Measurements from ENCODE around the gene PRKAG1.

Gene PRKAG1

DNA sequence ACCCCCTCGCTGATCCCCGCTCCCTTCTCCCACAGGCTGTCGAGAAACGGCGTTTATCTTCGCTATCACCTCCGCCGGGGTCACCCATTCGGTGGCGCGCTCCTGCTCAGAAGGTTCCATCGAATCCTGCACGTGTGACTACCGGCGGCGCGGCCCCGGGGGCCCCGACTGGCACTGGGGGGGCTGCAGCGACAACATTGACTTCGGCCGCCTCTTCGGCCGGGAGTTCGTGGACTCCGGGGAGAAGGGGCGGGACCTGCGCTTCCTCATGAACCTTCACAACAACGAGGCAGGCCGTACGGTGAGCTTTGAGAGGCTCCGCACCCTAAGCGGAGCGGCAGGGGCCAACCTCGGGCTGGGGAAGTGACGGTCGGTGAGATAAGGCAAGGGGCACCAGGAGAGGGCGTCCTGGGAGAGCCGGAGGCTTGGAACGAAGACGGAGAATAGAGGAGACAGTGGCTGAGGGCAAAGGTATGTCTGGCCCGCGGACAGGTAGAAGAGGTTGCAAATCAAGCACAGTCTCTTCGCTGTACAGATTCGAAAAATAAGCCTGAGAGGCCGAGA lies 38.1 kb downstream of the PRKAG1 start:
- DNase-seq: peak; percentile 49

DNA sequence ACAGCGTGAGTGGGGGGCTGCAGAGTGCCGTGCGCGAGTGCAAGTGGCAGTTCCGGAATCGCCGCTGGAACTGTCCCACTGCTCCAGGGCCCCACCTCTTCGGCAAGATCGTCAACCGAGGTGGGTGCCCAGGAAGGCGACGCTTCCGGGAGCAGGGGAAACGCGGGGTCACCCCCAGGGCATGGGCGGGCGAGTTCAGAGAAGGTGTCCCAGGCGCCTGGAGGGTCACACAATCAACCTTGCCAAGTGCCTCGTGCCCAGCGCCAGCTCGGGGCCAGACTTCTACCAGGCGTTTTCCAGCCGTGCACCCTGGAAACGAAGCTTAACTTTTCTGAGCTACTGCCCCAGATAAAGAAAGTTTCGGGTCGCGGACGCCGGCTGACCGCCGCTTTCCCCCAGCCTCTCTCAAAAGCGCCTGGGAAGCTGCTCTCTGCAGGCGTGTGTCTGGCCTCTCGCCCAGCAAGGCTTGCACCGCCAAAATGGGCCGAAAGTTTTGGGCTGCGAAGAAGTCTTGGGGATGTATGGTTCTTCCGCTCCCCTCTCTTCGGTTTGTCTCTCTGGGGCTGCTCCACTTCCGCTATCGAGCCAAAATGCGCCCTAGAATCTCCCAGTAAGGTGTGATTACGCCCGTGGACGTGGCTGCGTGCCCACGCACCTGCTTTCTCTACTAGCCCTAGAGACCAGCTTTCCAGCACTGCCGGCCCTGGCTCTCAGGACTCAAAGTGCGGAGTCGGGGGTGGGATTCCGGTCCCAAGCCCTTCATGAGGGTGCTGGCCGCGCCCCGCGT lies 38.8 kb downstream of the PRKAG1 start:
- DNase-seq: no peak

DNA sequence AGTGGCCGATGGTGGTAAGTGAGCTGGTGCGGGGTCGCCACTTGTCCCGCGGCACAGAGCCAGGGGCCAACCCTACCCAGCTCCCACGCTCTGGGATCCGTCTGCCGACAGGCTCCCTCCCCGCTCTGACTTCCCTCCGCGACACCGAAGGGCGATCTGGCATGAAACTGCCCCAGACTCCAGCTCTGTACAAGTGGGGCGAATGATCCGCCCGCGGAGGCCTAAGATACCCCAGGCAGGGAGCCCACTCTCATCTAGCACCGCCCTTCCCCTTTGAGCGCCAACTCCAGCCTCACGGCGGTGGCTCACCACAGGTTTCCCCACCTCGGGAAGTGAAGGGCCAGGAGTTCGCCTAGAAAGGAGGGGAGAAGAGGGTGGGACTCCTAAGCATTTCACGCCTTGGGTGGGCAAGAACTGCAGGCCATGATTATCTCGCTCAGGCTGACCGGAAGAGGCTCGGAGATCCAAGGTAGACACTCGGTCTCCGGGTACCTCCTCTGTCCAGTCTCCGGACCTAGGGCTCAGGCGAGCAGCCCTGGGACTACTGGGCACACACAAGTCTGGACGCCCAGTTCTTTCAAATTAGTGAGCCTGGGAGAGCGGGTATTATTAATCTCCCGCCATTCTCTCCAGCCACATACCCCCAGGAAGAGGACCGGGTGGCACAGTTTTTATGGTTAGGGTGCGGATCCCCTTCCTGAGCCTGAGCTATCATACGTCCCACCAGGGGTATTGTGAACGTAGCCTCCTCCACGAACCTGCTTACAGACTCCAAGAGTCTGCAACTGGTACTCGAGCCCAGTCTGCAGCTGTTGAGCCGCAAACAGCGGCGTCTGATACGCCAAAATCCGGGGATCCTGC lies 39.6 kb downstream of the PRKAG1 start:
- no peak for DNase-seq

DNA sequence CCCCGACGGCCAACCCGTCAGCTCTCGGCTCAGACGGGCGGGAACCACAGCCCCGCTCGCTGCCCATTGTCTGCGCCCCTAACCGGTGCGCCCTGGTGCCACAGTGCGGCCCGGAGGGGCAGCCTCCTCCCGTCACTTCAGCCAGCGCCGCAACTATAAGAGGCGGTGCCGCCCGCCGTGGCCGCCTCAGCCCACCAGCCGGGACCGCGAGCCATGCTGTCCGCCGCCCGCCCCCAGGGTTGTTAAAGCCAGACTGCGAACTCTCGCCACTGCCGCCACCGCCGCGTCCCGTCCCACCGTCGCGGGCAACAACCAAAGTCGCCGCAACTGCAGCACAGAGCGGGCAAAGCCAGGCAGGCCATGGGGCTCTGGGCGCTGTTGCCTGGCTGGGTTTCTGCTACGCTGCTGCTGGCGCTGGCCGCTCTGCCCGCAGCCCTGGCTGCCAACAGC lies 40.3 kb downstream of the PRKAG1 start, which contains the start of gene WNT1:
Gene WNT1, plus strand, starts transcription at position 32 of the 450 bp plus-strand sequence. Its CDS starts 329 bp downstream, at position 361.
- DNase-seq: no peak

DNA sequence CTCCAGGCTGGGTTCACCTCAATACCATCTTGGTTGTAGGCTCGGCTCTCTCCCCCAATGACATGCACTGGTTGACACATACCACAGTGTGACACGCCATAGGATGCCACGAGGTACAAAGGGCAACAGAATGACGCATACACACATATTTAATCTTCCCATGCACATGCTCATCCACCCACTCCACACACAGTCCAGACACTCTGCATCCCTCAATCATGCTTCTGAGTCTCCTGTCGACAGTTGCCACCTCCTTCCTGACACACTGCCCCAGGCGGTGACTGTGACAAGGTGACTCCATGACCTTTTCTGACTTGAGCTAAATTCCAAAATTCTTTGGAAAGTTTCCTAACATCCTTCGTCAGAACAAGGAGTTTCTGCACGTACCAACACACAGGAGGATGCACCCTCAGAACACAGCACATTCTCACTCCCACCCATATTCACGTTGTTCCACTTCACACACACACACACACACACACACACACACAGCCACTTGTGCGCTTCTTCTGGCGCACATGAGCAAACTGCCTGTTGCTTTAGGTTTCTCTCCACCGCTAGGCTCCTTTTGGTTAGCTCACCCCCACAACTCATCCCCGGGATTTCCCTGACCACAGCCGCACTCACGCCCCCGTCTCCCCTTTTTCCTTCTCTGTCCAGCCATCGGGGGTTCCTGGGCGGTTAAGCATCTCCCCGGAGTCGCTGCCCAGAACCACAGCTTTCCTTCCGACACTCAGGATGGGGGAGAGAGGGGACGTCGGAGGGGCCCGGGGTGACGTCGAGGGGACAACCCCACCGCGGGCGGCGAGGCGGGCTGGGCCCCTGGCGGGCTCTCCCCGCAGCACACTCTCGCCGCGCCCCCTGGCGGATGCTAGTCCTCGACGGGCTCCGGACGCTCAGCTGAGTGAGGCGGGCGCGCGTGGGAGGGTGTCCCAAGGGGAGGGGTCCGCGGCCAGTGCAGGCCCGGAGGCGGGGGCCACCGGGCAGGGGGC lies 41.0 kb downstream of the PRKAG1 start:
- DNase-seq: no peak

DNA sequence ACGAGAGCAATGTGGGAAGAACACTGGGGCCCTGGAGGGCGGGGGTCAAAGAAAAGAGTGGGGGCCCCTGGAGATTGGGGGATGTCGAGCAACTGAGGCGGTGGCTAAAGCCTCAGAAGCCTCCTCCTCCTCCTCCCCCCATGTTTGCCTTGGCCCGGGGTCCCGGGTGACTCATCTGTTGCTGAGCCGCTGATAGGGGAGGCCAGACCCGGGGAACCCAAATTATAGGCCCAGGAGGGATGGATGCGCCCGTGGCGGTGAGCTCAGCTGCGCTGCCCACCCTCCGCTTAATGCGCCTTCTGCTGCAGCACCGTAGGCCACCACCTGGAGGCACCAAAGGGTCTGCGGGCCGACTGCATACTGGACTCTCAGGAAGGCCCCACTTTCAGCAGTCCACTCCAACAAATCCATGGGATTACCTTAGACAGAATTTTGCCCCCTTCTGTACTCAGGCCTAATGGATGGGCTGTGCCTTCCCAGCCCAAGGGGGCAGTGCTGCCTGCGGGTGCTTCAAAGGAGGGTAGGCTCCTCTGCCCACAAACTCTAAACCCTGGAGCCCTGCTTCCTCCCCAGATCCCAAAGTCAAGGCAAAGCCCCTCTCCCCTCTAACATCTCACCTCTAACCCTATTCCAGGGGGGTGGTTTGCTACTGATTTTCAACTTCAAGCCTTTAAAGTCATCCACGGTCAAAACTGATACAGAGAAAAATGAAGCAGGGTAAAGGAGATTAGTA lies 44.5 kb downstream of the PRKAG1 start:
- no peak for DNase-seq

DNA sequence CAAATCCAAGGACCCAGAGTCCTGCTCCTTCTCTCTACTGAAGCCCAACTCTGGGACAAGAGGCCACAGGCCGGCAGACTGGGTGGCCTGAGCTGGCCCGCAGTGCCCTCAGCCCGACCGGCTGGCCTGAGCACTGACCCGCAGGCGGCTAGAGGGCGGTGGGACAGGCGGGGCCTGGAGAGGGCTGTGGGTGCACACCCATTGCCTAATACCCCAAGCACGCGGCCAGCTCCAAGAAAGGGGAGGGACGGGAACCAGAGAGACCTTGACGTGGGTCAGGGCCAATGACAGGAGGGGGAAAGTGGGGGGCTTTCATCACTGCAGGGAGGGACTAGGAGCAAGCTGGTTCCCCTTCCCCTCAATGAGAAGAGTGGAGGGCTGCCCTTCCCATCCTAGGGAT lies 45.0 kb downstream of the PRKAG1 start:
- DNase-seq: no peak

DNA sequence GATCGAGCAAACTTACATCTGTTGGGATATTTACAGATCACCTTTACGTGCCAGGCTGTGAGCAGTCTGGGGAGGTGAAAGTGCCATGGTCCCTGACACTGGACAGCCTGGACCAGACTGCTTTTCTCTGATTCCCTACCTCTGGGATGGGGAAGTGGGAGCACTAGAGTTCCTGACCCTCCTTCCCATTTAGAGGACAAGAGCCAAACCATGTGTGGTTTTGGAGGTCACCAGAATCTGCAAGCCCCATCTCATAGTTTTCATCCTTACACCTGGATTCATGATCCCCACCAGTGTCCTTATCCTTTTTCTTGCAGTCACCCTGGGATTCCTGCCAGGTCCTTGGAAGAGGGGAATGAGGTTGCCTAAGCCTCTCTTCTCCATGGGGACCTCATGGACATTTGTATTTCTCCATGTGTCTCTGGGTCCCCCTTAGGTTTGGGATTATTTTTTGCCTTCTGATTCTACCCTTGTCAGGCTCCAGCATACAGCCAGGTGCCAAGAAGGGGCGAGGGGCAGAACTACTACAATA lies 45.6 kb downstream of the PRKAG1 start:
- no peak for DNase-seq

DNA sequence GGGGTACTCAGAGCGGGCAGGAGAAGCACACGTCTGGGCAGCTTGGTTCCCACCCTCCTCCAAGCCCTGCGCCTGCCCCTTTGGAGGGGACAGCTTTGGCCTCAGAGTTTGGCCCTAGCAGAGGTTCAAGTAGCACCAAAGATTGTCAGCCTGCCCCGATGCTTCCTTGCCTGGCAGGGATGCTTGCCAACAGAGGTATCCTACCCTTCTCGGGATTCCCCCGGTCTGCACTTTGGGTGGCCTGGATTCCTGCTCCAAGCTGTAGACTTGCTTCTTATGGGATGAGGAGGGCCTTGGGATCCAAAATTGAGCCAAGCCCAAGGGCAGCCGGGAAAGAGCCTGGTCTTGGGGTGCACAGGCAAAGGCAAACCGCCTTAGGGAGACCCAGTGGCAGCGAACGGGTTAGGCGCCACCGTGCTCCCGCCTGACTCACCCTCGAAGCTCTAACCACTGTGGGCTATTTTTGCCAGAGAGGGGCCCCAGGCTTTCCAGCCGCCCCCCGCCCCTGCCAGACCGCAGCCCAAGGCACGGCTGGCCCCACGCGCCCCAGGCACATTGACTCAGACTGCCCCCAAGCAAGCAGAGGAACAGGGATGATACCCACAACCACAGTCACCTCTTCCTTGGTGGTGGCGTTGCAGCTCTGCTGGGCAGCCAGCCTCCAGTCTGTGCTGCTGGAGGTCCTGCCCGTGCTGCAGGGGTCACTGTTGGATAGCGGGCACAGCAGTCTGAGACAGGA lies 46.2 kb downstream of the PRKAG1 start:
- no peak for DNase-seq

DNA sequence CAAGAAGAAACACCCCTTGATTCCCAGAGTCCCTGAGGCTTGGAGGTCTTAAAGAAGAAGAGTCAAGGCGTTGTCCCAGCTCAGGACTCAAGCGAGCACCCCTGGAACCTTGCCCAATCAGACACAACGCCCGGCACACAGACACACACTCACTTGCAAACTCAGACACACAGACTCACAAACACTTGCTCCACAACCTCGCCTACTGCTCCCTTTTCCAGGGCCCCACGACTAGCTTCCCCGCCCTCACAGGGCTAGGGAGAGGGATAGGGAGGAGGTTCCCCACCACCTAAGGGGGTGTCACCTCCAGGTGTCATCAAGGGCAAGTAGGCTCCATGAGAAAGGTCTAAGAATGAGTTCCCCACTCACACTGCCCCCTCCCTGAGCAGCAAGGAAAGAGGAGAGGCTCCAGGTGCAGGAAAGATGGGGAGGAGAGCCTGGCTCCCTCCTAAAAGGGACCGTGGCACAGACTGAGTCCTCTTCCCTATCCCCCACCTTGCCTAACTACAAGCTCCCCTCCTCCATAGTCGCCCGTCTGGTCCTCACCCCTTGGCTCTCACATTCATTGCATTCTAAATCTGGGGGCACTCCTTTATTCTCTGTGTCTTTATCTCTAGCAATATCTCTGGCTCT lies 47.8 kb downstream of the PRKAG1 start:
- DNase-seq: no peak

DNA sequence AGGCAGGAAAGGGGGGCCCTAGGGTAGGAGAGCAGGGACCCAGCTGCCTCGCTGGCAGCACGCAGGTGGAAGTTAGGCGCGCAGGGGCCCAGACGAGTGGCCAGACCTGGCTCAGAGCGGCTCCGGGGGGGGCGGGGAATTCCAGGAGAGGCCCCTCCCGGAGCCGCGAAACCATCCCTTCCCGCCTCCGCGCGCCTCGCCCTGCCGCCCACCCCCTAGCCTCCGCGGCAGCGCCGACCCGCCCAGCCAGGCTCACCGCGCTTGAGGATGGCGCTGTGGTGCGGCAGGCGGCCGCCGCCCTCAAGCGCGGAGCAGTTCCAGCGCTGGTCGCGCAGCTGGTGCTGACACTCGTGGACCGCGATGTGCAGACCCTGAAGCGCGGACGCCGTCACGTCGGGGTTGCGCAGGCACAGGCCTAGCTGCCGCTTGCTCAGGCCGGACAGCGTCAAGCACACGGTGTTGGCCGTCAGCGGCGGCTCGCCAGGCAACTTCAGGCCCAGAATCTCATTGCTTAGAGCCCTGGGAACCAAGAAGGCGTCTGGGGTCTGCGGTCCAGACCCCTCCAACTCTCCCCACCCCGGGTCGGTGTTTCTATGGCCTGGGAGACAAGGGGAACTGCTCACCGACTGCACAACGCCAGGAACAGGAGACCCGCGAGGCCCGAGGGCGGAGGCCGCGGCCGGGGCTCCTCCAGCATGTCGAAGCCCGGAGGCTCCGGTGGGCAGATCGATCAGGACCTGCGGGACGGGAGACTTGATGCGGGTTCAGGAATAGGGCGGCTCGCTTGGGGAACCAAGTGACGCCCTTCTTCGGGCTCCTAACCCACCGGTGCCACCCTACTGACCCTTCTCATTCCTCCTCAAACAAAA lies 48.5 kb downstream of the PRKAG1 start:
- no peak for DNase-seq

DNA sequence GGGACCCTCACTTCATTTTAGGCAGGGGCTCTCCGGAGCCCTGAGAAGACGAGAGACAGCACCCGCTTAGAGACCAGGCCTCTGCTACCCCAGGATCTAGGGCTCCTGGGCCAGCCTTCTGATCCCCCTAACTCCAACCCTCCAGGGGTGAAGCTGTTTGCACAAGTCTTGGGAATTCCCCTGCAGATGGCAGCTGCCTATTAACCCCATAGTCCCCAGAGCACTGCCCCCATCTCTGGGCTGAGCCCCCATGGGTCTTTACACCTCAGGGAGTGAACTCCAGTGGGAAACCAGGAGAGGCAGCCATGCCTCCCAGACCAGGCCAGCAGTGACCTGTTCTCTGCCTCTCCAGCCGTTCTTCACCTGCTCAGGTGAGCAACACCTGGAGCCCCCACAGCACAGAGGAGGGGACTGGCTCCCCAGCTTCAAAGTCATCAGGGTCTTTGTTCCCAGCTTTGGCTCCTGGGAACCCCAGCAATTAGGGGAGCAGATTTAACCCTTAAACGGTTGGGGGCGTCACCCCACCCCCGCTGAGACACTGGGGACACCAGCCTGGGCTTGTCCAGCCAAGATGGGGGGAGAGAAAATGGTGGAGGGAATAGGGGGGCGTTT lies 49.3 kb downstream of the PRKAG1 start:
- DNase-seq: no peak

DNA sequence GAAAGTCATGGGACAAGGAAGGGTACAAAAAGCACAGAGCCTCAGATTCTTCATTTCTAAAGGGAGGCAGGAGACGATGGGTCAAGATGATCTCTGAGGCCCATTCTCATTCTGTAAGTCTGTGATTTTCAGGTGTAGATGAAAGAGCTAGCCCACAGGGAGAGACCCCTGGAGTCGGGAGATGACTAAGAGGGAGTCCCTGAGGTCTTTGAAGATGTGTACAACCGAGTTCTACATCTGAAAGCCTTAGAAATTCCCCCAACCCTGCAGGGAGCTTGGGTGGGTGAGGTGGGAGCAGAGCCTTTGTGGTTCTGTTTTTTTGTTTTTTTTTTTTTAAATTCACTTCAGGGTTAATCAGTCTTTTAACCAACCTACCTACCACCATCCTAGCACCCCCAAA lies 50.1 kb downstream of the PRKAG1 start:
- no peak for DNase-seq

DNA sequence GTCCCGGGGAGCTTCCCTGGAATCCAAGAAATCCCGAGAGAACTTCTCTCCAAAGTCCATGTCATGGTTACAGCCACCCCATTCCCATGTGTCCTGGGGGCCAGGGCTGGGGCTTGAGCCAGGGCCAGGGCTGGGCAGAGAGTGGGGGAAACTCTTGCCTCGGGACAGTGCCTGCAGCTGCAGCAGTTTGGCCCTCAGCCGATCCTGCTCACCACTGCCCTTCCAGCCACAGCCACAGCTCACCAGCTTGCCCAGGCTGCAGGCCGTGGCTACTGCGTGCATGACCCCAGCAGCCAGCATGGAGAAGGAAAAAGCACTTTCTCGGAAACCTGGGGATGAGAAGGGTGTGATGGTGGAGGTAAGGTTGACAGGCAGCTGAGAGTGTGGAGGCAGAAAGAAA lies 50.6 kb downstream of the PRKAG1 start:
- DNase-seq: no peak

DNA sequence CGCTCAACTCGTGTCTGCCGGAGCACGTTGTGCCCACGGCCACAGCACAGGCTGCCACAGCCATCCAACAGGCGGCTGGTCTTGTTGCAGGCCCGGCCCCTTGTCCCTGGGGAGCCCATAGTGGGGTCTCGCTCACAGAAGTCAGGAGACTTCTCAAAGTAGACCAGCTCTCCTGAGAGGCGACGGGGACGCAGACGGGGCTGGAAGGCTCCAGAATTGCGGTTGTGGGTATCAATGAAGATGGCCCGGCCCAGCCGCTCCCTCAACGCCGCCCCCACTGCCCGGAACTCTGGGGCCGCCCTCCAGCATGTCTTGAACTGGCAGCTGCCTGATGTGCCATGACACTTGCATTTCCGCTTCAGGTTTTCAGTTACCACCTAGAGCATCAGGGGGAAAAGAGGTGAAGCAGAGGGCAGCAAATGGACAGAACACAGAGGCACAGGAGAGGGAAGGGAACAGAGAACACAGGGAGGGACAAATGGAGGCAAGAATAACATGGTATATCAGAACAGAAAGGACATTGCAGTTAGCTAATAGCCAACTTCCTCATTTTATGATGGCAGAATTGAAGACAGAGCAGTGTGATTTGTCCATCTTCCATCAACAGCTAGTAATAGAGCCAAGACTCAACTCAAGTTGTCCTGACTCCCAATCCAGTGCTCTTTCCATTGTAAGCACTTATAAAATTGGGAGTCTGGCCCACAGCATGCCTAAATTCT lies 52.2 kb downstream of the PRKAG1 start:
- no peak for DNase-seq

DNA sequence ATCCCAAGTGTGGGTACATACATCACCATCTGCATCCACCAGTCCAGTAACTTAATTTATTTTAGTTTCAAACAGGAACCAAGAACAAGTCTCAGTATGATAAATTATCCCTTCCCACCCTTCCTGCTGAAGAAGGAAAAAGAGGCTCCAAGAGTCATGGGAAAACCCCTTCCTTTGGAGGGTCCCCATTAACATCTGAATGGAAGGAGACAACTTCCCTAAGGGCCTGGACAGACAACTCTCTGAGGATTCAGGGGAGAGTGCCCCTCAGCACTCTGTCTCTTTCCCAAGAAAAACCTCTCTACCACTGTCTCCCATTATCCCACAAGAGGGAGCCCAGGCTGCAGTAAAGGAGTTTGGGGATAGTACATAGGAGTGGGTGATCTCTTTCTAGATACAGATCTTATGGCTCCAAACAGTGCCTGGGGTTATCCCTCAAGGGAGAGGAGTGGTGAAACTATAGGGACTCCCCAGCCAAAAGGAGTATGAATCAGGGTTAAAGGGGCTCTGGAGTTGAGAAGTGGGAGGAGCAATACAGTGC lies 53.2 kb downstream of the PRKAG1 start:
- DNase-seq: no peak

DNA sequence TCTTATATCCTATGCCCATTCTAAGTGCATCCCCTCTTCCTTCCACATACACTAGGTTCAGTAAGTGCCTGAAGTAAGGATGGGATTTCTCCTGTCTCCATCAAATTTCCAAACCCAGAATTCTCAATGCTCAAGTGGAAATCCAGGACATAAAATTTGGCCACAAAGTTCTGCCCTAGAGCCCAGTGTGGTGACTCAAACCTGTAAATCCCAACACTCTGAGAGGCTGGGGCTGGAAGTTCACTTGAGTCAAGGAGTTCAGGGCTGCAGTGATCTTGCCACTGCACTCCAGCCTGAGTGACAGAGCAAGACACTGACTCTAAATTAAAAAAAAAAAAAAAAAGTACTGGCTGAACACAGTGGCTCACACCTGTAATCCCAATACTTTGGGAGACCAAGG lies 56.8 kb downstream of the PRKAG1 start:
- DNase-seq: no peak

DNA sequence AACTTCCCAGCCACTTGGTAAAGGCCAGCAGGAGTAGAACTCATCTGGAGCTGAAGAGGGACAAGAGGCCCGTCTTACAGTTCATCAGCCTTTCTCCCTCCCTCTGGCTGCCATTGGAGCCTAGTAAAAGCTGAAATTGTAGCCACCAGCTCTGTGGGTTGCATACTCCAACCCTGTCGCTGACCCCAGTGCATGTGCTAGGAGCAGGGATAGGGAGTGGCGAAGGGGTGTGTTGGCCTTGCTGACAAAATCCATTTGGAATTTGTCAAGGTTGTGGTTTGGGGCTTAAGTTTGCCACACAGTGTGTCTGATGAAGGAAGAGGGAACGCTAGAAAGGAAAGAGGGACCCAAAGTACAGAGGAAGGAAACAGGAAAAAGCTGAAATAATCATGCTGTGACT lies 57.2 kb downstream of the PRKAG1 start:
- no peak for DNase-seq
